Activated gamma-delta T cell treated with Interleukin-2 at 50 U/mL for 16 hours (primary cell): ENCODE results near the gene BIRC5.

Source experiments
- DNase-seq: peaks from one replicate; pipeline ENCODE4 v3.0.0-alpha.2; 2020

BIRC5 gene

GRCh38 chr17:78184351-78184750, 29.7 kb upstream of the BIRC5 start:
- no peak for DNase-seq

DNA sequence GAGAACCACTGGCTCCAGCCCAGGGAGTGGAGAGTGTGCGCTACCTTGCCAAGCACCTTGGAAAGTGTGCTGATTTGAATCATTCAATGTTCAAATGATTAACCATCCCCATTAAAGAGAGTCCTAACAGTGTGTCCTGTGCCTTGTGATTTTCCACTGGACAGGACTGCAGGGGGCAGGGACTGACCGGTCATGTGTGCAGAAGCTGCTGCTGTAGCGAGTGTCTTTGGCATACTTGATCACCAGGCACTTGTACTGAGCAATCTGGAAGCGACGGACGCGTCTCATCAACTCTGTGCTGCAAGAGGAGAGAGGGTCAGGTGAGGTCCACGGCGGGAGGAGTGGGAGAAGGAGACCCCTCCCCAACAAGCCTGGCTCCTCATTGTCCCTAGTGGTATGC, 29.2 kb upstream of the BIRC5 start:
- DNase-seq, result no peak

DNA sequence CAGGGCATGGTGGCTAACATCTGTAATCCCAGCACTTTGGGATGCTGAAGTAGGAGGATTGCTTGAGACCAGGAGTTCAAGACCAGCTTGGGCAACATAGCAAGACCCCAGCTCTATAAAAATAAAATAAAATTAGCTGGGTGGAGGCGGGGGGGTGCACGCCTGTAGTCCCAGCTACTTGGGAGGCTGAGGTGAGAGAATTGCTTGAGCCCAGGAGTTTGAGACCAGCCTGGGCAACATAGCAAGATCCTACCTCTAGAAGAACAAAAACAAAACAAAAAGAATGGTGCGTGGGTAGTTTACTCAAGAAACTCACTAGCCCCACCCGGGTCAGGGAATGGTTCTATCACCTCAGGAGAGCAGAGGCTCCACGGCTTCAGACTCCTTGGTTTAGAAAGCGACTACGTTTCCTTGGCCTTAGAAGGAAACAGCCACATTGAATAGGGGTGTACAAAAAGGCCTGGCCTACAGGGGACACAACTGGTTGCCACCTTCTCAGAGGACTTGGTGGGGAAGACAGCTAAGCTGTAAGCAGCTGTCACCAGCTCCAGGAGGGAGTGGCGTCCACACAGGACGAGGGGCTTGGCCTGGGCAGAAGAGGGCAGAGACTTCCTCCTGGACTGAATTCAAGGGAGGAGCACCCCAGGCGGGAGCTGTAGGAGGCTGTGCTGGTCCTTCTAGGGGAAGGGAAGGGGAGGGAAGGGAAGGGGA, 27.9 kb upstream of the BIRC5 start:
- no peak for DNase-seq

DNA sequence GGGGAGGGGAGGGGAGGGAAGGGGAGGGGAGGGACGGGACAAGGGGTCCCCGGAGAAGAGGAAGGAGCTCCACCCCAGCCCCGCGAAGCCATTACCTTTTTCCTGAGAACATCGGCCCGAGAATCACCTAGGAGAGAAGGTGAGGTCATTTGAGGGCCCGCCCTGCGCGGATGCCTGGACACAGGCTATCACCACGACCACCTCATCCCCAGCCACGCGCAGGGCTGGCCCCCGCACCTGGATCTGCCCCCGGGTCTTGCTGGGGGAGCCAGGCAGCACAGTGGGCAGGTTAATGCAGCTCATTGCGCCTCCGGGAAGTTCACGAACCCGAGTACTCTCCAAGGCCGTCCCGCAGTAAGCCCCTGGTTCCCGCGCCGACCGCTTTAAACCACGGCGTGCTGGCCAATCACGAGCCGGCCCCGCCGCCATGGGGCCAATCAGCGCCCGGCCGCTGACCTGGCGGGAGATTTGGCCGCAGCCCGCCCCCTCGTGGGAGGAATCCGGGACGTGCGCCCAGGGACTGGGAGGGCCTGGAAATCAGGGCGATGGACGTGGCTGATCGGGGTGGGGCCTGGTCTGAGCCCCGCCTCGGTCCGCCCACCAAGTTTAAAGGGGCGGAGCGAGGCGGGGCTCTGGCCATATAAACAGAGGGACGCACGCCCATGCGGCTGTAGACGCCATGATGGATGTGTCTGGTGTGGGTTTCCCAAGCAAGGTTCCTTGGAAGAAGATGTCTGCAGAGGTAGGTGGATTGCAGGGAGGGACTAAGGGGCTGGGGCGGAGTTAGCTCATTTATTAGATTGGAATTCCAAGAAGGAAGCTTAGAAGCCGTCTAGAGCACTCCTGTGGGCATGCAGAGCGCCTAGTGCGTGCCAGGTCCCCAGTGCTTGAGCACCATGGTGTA, 27.1 kb upstream of the BIRC5 start, which contains the start of the genes AFMID and TK1:
AFMID (plus strand) TSS at position 671 of the 904 bp plus-strand sequence; CDS start at position 680, 9 bp downstream.
TK1 (minus strand) TSS at position 361 of the 904 bp plus-strand sequence; CDS start at position 303, 58 bp downstream.
- DNase-seq, result peak; percentile 65

GRCh38 chr17:78196716-78197115, 17.3 kb upstream of the BIRC5 start:
- no peak for DNase-seq

DNA sequence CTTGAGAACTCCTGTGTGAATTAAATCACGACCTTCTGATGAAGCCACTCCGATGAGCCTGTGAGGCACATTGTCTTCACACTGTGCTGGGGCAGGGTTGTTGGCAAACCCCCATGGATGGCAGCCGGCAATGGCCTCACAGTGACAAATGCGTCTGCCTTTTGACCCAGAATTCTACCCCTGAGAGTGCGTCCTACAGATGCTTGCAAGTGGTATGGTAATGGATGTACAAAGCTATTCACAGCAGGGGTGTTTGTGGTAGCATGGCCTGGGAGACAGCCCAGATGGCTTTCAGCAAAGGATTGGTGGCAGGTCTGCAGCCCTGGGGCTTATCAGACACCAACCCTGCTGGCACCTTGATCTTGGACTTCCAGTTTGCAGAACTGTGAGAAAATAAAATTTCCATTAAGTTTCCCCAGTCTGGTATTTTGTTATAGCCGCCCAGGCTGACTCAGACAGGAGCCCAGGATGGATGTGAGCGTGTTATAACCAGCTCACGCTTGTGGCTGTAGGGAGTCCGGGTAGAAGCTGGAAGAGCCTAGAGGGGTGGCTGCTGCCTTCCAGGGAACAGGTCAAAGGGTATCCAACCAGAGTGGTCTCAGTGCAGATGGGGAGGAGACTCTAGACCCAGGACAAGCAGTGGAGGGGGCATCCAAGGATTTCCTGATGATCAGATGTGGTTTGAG, 16.8 kb upstream of the BIRC5 start:
- no peak for DNase-seq

GRCh38 chr17:78200451-78200850, 13.6 kb upstream of the BIRC5 start:
- no peak for DNase-seq

DNA sequence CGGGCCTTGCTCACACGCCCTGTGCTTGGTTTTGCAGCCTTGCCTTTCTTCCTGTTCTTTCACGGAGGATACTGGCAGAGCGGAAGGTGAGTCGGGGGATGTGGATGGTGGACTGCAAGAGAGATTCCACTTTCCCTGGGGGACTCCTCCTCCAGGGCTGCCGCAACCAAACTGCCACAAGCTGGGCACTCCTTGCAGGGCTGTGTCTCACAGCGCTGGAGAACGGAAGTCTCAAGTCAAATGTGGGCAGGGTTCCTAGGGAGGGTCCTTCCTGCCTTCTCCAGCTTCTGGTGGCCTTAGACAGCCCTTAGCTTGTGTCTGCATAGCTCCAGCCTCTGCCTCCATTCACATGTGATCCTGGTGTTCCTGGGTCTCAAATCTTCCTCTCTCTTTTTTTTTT, 11.4 kb upstream of the BIRC5 start:
- DNase-seq, result no peak

GRCh38 chr17:78204387-78205123, 9.5 kb upstream of the BIRC5 start:
- no peak for DNase-seq

- DNase-seq, result no peak
Observed at GRCh38 chr17:78205124-78205775, 8.8 kb upstream of the BIRC5 start.

DNA sequence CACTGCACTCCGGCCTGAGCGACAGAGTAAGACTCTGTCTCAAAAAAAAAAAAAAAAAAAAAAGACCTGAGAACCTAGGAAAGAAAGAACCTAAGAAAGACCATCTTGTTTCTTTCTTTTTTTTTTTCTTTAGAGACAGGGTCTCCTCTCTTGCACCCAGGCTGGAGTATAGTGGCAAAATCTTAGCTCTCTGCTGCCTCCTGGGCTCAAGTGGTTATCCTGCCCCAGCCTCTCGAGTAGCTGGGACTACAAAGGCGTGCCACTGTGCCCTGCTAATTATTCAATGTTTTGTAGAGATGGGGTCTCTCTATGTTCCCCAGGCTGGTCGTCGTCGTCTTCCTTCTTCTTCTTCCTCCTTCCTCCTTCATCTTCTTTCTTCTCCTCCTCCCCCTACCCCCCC, 7.8 kb upstream of the BIRC5 start:
- DNase-seq, result no peak

GRCh38 chr17:78208486-78208885, 5.6 kb upstream of the BIRC5 start:
- no peak for DNase-seq

- DNase-seq, result no peak
Observed at GRCh38 chr17:78210111-78210510, 3.9 kb upstream of the BIRC5 start.

DNA sequence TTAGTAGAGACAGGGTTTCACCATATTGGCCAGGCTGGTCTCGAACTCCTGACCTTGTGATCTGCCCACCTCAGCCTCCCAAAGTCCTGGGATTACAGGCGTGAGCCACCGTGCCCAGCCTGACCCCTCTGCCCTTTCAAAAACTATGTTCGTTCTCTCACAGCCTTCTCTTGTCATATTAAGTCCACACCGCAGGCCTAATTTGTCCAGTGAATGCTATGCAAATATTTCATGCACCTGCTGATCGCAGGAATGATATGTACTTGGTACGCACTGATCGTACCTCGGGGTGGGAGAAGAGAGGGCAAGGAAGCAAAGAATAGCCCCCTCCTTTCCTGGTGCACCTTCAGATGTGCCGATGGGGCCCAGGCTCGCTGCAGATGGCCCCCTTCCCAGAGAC, 3.0 kb upstream of the BIRC5 start:
- no peak for DNase-seq

- no peak for DNase-seq
Observed at GRCh38 chr17:78214706-78215061, 631 bp downstream of the BIRC5 start.

DNA sequence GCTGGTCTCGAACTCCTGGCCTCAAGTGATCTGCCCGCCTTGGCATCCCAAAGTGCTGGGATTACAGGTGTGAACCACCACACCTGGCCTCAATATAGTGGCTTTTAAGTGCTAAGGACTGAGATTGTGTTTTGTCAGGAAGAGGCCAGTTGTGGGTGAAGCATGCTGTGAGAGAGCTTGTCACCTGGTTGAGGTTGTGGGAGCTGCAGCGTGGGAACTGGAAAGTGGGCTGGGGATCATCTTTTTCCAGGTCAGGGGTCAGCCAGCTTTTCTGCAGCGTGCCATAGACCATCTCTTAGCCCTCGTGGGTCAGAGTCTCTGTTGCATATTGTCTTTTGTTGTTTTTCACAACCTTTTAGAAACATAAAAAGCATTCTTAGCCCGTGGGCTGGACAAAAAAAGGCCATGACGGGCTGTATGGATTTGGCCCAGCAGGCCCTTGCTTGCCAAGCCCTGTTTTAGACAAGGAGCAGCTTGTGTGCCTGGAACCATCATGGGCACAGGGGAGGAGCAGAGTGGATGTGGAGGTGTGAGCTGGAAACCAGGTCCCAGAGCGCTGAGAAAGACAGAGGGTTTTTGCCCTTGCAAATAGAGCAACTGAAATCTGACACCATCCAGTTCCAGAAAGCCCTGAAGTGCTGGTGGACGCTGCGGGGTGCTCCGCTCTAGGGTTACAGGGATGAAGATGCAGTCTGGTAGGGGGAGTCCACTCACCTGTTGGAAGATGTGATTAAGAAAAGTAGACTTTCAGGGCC, 5.5 kb downstream of the BIRC5 start:
- DNase-seq, result no peak

GRCh38 chr17:78223061-78223460, 9.0 kb downstream of the BIRC5 start:
- DNase-seq, result no peak

DNA sequence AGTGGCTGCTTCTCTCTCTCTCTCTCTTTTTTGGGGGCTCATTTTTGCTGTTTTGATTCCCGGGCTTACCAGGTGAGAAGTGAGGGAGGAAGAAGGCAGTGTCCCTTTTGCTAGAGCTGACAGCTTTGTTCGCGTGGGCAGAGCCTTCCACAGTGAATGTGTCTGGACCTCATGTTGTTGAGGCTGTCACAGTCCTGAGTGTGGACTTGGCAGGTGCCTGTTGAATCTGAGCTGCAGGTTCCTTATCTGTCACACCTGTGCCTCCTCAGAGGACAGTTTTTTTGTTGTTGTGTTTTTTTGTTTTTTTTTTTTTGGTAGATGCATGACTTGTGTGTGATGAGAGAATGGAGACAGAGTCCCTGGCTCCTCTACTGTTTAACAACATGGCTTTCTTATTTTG, 9.7 kb downstream of the BIRC5 start:
- no peak for DNase-seq

GRCh38 chr17:78224231-78225087, 10.4 kb downstream of the BIRC5 start:
- DNase-seq, result no peak

DNA sequence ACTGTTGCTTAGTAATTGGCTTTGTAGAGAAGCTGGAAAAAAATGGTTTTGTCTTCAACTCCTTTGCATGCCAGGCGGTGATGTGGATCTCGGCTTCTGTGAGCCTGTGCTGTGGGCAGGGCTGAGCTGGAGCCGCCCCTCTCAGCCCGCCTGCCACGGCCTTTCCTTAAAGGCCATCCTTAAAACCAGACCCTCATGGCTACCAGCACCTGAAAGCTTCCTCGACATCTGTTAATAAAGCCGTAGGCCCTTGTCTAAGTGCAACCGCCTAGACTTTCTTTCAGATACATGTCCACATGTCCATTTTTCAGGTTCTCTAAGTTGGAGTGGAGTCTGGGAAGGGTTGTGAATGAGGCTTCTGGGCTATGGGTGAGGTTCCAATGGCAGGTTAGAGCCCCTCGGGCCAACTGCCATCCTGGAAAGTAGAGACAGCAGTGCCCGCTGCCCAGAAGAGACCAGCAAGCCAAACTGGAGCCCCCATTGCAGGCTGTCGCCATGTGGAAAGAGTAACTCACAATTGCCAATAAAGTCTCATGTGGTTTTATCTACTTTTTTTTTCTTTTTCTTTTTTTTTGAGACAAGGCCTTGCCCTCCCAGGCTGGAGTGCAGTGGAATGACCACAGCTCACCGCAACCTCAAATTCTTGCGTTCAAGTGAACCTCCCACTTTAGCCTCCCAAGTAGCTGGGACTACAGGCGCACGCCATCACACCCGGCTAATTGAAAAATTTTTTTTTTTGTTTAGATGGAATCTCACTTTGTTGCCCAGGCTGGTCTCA, 11.2 kb downstream of the BIRC5 start:
- no peak for DNase-seq
